ENCODE data around the gene ZNF750.

DNA sequence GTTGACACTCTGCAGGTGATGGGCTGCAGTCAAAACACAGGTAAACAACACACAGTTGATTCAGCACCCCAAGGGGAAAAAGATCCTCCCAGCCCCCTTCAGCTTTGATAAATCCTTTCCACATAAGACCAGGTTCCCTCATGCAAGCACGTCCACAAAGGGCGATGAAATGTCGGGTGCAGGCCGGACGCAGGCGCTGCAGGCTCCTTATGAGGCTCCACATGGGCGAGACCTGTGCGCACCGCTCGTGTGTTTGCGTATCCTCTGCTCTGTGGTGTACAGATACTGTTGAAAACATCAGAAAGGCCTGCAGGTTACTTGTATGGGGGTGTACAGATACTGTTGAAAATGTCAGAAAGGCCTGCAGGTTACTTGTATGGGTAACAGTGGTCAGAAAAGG is 14.4 kb upstream of the ZNF750 start:
- no peak for TF ChIP-seq CREB1 (IDR thresholded peaks at IDR 0.05; ENCODE audit: low read depth)
- no peak for TF ChIP-seq TEAD4 (IDR thresholded peaks at IDR 0.05)
- no peak for TF ChIP-seq EGR1 (IDR thresholded peaks at IDR 0.05)
- no peak for TF ChIP-seq EP300 (IDR thresholded peaks at IDR 0.05; ENCODE audit: borderline replicate concordance)
- TF ChIP-seq RAD21 (IDR thresholded peaks at IDR 0.05; ENCODE audit: low read depth), result no peak
- no peak for TF ChIP-seq ZBTB7A (IDR thresholded peaks at IDR 0.05; ENCODE audit: low read depth)
